NB4 (cell line): ENCODE data around the gene MEF2C.

Experiments used
- DNase-seq: peaks from one replicate; pipeline ENCODE4 v3.0.0; 2010; ENCODE audit warnings: low read depth
- H3K4me3 ChIP-seq: one replicate; pipeline ENCODE4 v1.5.1; 2011; ENCODE audit warnings: mild to moderate bottlenecking, low read depth, low read length, moderate library complexity
- MYC ChIP-seq: IDR thresholded peaks from 2 replicates; pipeline ENCODE4 v1.6.1; 2011; ENCODE audit warnings: low read depth, low read length
- POLR2A ChIP-seq: IDR thresholded peaks from 2 replicates; pipeline ENCODE4 v1.6.1; 2011; ENCODE audit warnings: mild to moderate bottlenecking; ENCODE audit not compliant: insufficient read length; ENCODE audit errors: extremely low read depth
- TF ChIP-seq, protein P1 (sequence below): IDR thresholded peaks from 2 replicates; pipeline ENCODE4 v1.6.1; 2011; ENCODE audit warnings: low read depth, low read length
- TF ChIP-seq, protein P2 (sequence below): IDR thresholded peaks from one replicate; pipeline ENCODE4 v1.5.1; 2012; ENCODE audit warnings: low read depth, low read length

MEF2C gene

DNA sequence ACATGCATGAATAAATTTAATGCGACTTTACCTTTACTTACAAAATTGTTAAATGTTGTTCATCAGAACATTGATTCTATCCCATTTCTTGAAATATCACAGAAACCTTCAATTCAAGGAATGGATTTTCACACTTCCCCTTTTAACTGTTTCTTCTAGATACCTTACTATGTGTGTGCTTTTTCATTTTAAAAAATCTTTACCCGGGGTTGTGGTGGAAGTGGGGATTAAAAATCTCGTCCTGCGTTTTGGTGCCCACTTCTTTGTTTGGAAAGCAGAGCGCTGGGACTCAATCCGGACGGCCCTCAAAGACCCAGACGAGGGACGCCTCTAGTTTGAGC lies 5.8 kb upstream of the MEF2C start:
- no peak for DNase-seq
- no peak overlapping the region for H3K4me3 ChIP-seq
- TF ChIP-seq, protein P1, sequence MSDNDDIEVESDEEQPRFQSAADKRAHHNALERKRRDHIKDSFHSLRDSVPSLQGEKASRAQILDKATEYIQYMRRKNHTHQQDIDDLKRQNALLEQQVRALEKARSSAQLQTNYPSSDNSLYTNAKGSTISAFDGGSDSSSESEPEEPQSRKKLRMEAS: no peak
- TF ChIP-seq POLR2A: no peak
- no peak for TF ChIP-seq MYC
- TF ChIP-seq, protein P2, sequence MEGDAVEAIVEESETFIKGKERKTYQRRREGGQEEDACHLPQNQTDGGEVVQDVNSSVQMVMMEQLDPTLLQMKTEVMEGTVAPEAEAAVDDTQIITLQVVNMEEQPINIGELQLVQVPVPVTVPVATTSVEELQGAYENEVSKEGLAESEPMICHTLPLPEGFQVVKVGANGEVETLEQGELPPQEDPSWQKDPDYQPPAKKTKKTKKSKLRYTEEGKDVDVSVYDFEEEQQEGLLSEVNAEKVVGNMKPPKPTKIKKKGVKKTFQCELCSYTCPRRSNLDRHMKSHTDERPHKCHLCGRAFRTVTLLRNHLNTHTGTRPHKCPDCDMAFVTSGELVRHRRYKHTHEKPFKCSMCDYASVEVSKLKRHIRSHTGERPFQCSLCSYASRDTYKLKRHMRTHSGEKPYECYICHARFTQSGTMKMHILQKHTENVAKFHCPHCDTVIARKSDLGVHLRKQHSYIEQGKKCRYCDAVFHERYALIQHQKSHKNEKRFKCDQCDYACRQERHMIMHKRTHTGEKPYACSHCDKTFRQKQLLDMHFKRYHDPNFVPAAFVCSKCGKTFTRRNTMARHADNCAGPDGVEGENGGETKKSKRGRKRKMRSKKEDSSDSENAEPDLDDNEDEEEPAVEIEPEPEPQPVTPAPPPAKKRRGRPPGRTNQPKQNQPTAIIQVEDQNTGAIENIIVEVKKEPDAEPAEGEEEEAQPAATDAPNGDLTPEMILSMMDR: no peak

DNA sequence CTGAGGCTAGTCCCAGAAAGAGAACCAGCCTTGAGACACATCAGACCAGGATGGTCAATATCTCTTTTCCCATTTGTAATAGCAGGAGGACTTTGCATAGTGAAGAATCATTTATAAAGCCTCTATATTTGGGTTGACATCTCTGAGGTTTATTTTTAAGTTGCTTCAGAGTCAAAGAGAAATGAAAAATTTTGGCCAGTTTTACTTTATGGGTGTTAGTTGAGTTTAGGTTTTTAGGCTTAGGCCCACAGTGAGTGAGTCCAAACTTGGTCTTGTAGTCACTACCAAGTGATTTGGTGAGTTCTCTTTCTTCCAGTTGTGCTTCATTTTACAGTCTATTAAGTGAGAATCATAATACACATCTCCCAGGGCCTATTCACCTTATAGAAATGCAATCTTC lies 5.3 kb upstream of the MEF2C start:
- no peak for DNase-seq
- H3K4me3 ChIP-seq: no peak overlapping the region
- TF ChIP-seq MYC (no peak), POLR2A (no peak)
- TF ChIP-seq, protein P2: no peak
- TF ChIP-seq, protein P1: no peak

DNA sequence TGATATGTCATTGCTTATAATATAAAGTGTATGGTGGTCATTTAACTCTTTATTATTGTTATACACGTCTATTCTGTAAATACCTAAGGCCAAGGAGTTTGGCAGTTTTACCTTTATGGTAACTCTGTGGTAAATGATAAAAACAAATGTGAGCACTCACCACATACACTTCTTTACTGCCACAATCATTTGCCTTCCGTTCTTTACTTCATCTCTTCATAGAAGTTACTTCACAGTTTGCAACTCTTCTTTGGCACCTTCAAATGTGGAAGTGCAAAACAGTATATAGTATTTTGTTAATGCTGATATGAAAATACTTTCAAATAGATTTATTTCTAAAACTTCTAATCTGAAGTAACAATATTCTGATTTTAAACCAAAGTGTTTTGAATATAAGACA lies 4.4 kb upstream of the MEF2C start:
- no peak overlapping the region for H3K4me3 ChIP-seq
- TF ChIP-seq POLR2A (no peak), MYC (no peak)
- TF ChIP-seq, protein P2: no peak
- TF ChIP-seq, protein P1: no peak

DNA sequence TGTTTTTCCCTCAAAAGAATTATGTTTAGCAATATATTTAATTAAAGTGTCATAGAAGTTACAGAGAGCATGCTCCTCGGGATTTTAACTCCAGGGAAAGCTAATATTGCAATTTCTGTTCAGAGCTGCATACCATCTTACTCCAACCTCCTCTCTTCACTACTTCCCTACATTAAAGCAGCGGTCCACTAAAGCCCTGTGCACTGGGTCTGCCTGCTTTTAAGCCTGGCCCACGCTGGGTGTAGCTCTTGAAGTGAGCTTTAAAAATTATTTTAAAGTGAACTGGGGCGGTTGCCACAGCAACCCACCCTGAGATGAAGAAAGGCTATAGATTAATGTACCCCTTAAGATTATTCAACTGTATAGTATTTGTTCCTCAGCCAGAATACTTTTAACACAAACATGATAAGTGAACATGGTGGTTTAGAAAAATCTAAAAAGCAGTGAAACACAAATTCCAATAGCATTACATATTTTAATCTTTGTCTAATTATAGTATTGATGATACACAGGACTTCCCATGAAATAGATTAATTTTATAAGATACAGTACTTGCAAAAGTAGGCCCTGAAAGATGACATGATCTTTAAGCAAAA lies 3.9 kb upstream of the MEF2C start:
- no peak for DNase-seq
- H3K4me3 ChIP-seq: no peak overlapping the region

More for the DNA sequence above, 4.4 kb upstream of the MEF2C start:
- DNase-seq: no peak

DNA sequence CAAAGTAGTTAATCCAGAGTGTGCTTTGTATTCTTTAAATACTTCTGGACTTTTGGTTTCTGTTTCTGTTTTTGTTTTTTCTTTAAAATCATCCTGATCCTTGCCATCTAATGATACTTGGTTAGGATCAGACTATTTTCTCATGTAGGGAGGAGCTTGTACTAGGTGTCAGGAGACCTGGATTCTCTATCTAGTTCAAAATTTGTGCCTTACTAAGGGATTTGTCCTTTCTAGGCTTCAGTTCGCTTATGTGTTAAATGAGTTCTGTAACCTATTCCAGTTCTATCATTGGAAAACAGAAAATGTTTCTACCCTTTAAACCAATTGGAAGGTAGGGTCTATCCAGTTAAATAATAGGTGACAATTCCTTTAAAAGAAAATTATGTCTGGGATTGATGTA lies 3.3 kb upstream of the MEF2C start:
- no peak for TF ChIP-seq MYC
- TF ChIP-seq, protein P1: no peak
- TF ChIP-seq POLR2A: no peak
- TF ChIP-seq, protein P2: no peak
- no peak overlapping the region for H3K4me3 ChIP-seq
- no peak for DNase-seq

More for the DNA sequence above, 3.9 kb upstream of the MEF2C start:
- no peak for TF ChIP-seq MYC
- TF ChIP-seq, protein P2: no peak
- TF ChIP-seq, protein P1: no peak
- TF ChIP-seq POLR2A: no peak

DNA sequence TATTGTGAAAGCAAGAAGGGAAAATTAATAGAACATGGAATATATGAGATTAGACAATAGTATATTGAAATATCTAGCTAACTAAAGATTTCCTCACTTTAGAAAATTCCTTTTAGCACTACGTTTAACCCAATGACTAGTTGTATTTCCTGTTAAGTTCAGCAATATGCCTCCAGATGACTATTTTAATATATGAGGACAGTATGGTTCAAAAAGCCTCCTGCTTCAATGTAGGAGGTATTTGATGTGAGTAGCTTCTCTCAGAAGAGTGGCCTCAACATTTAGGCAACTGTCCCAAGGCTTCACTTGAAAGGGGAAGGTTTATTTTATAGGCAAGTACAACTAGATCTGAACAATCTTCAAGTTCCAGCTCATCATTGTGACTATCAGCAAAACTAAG lies 2.0 kb upstream of the MEF2C start:
- TF ChIP-seq POLR2A (no peak), MYC (no peak)
- TF ChIP-seq, protein P1: no peak
- TF ChIP-seq, protein P2: no peak
- no peak overlapping the region for H3K4me3 ChIP-seq
- DNase-seq: no peak
